UCSD-AML1 (cell line): ENCODE data around the gene ZBTB46.
"Not testable (repeated sequence)": the region's sequence is repeated elsewhere in the genome, so short reads cannot be mapped to it uniquely, and the experiment has no call there.

ENCODE experiments used
- DNase-seq: peaks from one replicate; lab custom pipeline; 2025; ENCODE audit not compliant: unreplicated experiment; lab: John Stamatoyannopoulos, UW

The ZBTB46 gene

DNA sequence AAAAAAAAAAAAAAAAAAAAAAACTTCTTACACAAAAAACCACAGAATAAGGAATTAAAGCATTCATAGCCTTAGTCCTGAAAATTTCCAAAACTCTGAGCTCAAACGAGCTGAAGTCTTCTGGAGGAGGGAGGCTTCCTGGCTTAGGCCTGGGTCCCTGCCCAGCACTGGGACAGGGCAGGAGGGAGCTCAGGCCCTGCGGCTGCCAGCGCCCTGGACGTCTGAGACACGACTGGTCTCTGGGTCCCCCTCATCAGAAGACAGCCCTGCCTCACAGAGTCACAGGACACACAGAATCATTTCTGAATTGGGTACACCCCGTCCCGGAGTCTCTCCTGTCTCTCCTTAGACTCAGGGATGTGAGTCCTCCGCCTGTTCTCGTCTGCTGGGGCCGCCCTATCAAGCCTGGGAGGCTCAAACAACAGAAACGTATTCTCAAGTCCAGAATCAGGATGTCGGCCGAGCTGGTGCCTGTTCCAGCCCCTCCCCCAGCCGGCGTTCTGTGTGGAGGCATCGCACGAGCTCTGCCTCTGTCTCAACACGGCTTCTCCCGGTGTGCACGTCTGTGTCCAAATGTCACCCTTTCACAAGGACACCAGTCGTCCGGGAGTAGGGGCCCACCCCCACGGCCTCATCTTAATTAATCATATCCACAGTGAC is 39.4 kb downstream of the ZBTB46 start:
- no peak for DNase-seq

GRCh38 chr20:63790572-63791168 is 40.4 kb downstream of the ZBTB46 start:
- no peak for DNase-seq

DNA sequence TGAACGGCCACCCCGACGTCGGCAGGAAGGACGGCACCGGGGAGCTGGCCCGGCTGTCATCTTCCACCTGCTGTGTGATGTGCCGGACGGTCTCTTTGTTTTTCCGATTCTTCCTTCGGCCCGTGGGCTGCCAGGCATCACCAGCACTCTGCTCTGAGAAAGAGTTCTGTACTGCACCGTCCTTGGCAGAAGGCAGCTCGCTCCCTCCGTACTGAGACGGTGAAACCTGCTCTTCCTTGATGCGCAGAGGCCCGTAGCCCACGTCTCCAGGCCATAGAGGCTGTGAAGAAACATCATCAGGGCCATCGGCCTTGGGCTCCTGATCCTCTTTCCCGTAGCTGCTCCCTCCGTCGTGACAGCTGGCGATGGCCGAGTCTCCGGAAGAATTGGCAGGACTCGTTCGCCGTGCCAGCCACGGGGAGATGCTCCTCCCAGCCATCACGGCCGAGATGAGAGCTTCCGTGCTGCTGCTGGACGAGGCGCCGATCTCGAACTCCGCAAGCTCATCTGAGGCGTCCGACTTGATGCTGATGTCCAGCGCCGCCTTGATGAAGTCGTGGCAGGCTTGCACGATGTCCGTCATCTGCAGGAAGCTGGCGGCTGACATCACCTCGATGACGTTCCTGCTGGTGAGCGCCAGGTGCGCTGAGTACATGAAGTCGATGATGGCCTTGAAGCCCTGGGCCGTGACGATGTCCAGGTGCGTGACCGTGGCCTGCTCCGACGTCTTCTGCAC is 41.1 kb downstream of the ZBTB46 start:
- DNase-seq, result no peak

DNA sequence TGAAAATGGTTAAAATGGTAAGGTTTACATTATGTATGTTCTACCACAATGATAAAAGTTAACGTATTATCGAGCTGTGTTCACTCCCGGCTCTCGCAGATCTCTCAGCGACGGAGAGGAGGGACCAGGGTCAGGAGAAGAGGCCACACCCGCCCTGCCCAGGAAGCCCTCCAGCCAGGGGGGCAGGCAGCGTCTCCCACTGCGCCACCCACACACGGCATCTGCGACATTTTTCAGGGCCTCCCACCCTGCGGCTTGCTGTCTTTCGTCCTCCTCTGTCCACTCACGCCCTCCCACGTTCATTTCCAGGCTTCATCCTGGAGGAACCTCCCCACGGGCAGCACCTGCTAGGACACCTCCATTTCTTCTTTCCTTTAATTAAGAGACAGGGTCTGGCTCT is 43.3 kb downstream of the ZBTB46 start:
- DNase-seq, result no peak

DNA sequence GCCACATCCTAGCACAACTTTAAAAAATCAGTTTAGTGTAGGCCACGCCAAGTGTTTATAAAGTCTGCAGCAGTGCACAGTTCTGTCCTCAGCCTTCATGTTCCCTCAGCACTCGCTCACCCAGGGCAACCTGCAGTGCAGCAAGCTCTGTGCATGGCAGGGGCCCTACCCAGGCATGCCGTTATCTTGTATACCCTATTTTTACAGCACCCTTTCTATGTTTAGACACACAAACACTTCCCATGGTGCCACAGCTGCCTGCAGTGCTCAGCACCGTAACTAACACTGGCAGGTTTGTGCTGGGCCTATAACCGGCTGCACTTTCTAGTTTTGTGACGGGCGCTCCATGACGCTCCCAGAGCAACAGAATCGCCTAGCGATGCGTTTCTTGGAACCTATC is 43.8 kb downstream of the ZBTB46 start:
- DNase-seq, result no peak

- no peak for DNase-seq
Measured at GRCh38 chr20:63785691-63786131, 45.4 kb downstream of the ZBTB46 start.

- DNase-seq, result no peak
Measured at GRCh38 chr20:63783970-63784369, 47.1 kb downstream of the ZBTB46 start.

DNA sequence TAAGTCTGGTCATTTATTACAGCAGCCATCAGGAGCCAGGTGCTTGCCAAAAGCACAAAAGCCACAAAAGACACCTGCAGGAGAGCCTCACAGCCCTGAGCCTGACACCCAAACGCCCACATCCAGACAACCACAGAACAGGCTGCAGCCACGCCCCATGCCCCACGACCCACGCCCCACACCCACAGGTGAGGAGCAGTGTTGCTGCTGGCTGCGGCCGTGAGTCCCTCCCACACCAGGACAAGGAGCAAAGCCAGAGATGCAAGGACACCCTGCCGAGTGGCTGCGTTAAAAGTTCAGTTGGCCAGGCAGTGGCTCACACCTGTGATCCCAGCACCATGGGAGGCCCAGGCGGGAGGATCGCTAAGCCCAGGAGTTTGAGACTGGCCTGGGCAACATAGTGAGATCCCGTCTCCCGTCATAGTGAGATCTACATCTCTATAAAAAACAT is 48.5 kb downstream of the ZBTB46 start:
- DNase-seq, result no peak

DNA sequence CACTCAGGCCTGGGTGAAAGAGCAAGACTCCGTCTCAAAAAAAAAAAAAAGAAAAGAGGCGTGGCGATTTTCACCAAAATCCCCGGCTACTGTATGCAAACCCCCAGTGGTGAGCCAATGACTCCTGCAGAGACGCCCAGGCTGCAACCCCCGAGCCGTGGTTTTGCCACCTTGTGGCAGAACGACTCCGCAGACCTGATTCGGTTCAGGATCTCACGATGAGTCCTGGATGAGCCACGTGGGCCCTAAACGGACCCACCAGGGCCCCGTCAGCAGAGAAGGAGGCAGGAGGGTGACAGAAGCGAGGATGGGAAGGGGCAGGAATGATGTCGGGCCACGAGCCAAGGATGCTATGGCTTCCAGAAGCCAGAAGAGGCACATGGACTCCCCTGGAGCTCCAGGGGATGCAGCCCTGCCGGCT is 49.0 kb downstream of the ZBTB46 start:
- DNase-seq, result no peak

- no peak for DNase-seq
Measured at GRCh38 chr20:63781181-63781580, 49.9 kb downstream of the ZBTB46 start.

- DNase-seq, result no peak
Measured at GRCh38 chr20:63778857-63779256, 52.2 kb downstream of the ZBTB46 start.

GRCh38 chr20:63778034-63778752 is 52.9 kb downstream of the ZBTB46 start:
- DNase-seq, result no peak

GRCh38 chr20:63777614-63778013 is 53.5 kb downstream of the ZBTB46 start:
- no peak for DNase-seq

GRCh38 chr20:63776875-63777274 is 54.2 kb downstream of the ZBTB46 start:
- not testable (repeated sequence) for DNase-seq

DNA sequence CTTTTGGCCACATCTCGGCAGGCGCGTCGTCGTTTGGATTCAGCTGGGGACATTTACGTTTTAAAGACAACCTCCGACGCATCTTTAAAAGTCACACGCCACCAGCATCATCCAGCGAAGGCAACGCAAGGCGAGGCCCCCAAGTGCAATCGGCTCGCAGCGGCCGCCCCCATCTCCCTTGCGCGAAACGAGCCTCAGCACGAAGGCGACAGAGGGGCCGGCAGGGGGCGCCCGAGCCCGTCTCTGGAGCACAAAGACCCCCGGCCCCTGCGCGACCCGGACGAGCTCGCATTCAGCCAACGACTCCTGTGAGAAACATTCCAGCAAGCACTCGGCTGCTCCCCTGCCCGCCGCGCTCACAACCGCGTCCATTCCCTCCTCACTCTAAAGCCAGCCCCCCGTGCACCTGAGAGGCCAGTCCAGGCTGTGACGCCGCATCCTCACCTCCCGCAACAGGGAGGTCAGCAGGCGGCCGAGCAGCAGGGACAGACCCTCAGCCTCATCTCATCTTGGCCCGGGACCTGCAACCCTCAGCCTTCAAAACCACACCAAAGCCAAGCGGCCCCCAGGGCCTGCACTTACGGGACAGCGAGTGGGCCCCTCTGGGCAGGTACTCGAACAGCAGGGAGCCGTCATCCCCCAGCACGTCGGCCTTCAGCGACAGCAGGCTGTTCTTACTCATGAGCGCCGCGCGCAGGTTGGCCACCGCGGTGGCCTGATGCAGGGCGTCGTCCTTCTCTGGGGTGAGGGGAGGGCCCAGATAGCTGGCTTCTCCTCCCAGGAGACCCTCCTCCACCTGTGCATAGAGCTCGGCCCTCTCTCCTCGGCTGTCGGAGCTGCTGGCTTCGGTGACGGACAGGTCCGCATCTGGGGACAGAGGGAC is 55.7 kb downstream of the ZBTB46 start:
- no peak for DNase-seq

GRCh38 chr20:63774306-63774705 is 56.8 kb downstream of the ZBTB46 start:
- no peak for DNase-seq

GRCh38 chr20:63773571-63774241 is 57.4 kb downstream of the ZBTB46 start:
- no peak for DNase-seq

GRCh38 chr20:63772781-63773518 is 58.1 kb downstream of the ZBTB46 start:
- DNase-seq, result no peak

GRCh38 chr20:63771046-63771707 is 59.9 kb downstream of the ZBTB46 start:
- DNase-seq, result no peak
